Tibial artery (tissue), 4 donors: ENCODE data around the gene ALDH1B1.
"Not testable (repeated sequence)": the region's sequence is repeated elsewhere in the genome, so short reads cannot be mapped to it uniquely, and the experiment has no call there.

Experiments
- DNase-seq, 2 donors: peaks; one replicate each; pipeline ENCODE4 v3.0.0-alpha.2; 2019
- H3K27ac ChIP-seq, 2 donors: fragments of 200-600 bp; sonication (generic) in 1 of 2; 1 replicate in 1 of 2; 2 replicates in 1 of 2; pipeline ENCODE4 v1.5.1; 2018 to 2019; ENCODE audit warnings: mild to moderate bottlenecking in 1 of 2
- H3K27me3 ChIP-seq, 2 donors: fragments of 200-600 bp; sonication (generic) in 1 of 2; one replicate each; pipeline versions ENCODE4 v1.5.1 to v1.6.0; 2016 to 2019
- H3K36me3 ChIP-seq, 3 donors: fragments of 200-600 bp; sonication (generic) in 2 of 3; one replicate each; pipeline ENCODE4 v1.5.1; 2016 to 2019; ENCODE audit warnings: mild to moderate bottlenecking in 2 of 3
- H3K4me1 ChIP-seq, 4 donors: fragments of 200-600 bp; sonication (generic) in 2 of 4; 1 replicate in 3 of 4; 2 replicates in 1 of 4; pipeline ENCODE4 v1.5.1; 2016 to 2019
- H3K4me3 ChIP-seq, 2 donors: fragments of 200-600 bp; sonication (generic) in 1 of 2; 1 replicate in 1 of 2; 2 replicates in 1 of 2; pipeline ENCODE4 v1.5.1; 2018 to 2019; ENCODE audit warnings: mild to moderate bottlenecking in 2 of 2
- H3K9me3 ChIP-seq, 3 donors: fragments of 200-600 bp; sonication (generic) in 1 of 3; one replicate each; pipeline ENCODE4 v1.5.1; 2016 to 2019
- CTCF ChIP-seq, 2 experiments: fragments of 200-600 bp in 1 of 2; fragments of 450-650 bp in 1 of 2; IDR thresholded peaks; one replicate each; pipeline ENCODE4 v1.5.1; 2017 to 2019; ENCODE audit warnings: antibody characterized with exemption in 2 of 2, mild to moderate bottlenecking in 1 of 2, moderate library complexity in 1 of 2
- intact Hi-C: fragments of 100-400 bp; cut with DNase I; formaldehyde crosslinking; loops from one replicate; pipeline ENCODE4 v1.15.0; 2023; ENCODE audit warnings: low total_unique reads

Gene ALDH1B1

DNA sequence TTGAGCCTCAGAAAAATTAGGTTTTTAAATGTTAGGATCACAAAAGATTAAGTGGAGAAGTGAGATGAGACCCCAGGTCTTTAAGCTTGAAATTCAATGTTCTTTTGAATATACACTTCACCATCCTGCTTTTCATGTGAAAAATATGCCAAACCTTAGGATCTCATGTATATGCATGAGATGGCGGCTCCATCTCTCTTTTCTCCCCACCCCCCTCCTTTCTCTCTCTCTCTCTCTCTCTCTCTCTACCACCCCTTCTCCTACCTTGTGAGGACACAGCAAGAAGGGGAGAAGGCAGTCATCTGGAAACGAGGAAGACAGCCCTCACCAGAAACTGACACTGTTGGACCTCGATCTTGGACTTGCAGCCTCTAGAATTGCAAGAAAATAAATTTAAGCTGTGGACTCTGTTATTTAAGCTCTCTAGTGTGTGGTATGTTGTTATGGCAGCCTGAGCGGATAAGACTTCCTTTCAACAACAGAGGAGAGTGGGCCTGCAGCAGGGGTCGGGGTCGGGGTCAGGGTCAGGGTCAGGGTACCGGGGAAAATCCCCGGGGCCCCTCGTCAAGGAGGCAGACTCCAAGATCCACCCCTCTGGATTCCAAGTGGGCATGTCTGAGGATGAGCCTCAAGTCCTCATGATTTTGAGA, 16.4 kb upstream of the ALDH1B1 start:
- intact Hi-C loops: no loop called here
- Histone ChIP-seq H3K27ac (peak overlapping the region; percentile 85 to 97), H3K4me3 (no peak overlapping the region), H3K4me1 (peaks cover 0 to 41% (median 19%) of the 10 kb centered on the region in 4 donors), H3K27me3 (no peaks in the 10 kb centered on the region), H3K9me3 (no peaks in the 10 kb centered on the region), H3K36me3 (no peaks in the 10 kb centered on the region)
- peak in 1 of 2 donors; percentile 41 for DNase-seq
- TF ChIP-seq CTCF (IDR thresholded peaks at IDR 0.05): no peak

- peak in 1 of 2 donors; percentile 64 for DNase-seq
- H3K36me3 ChIP-seq, intact Hi-C loops, H3K4me3 ChIP-seq, H3K27me3 ChIP-seq, H3K9me3 ChIP-seq: not testable (repeated sequence)
- Histone ChIP-seq H3K4me1 (peaks cover 0 to 54% (median 33%) of the 10 kb centered on the region in 4 donors), H3K27ac (peak overlapping the region; percentile 85 to 97)
These were observed 15.0 kb upstream of the ALDH1B1 start for GRCh38 chr9:38377336-38378083.

- Histone ChIP-seq H3K36me3 (no peaks in the 10 kb centered on the region), H3K4me3 (no peak overlapping the region), H3K9me3 (no peaks in the 10 kb centered on the region), H3K27me3 (no peaks in the 10 kb centered on the region), H3K4me1 (peaks cover 0 to 80% (median 49%) of the 10 kb centered on the region in 4 donors), H3K27ac (peak overlapping the region; percentile 91 to 97)
- no peak for TF ChIP-seq CTCF (IDR thresholded peaks at IDR 0.05)
- no peak for DNase-seq
- intact Hi-C loops: no loop called here
These were observed 12.2 kb upstream of the ALDH1B1 start for GRCh38 chr9:38380230-38380871.

GRCh38 chr9:38380872-38381534, 11.5 kb upstream of the ALDH1B1 start:
- intact Hi-C loops: no loop called here
- DNase-seq: no peak
- TF ChIP-seq CTCF (IDR thresholded peaks at IDR 0.05): no peak

GRCh38 chr9:38382141-38382540, 10.4 kb upstream of the ALDH1B1 start:
- no peak for TF ChIP-seq CTCF (IDR thresholded peaks at IDR 0.05)
- H3K9me3 ChIP-seq: no peaks in the 10 kb centered on the region
- no peak overlapping the region for H3K4me3 ChIP-seq
- DNase-seq: no peak
- H3K4me1 ChIP-seq: peaks cover 0 to 82% (median 48%) of the 10 kb centered on the region in 4 donors
- H3K27ac ChIP-seq: peak overlapping the region; percentile 91 to 97
- H3K27me3 ChIP-seq: no peaks in the 10 kb centered on the region
- intact Hi-C loops: no loop called here
- H3K36me3 ChIP-seq: no peaks in the 10 kb centered on the region

More at GRCh38 chr9:38380872-38381534, 11.5 kb upstream of the ALDH1B1 start:
- Histone ChIP-seq H3K36me3 (no peaks in the 10 kb centered on the region), H3K9me3 (no peaks in the 10 kb centered on the region), H3K27ac (peak overlapping the region; percentile 91 to 97), H3K4me3 (no peak overlapping the region), H3K27me3 (no peaks in the 10 kb centered on the region), H3K4me1 (peaks cover 0 to 82% (median 55%) of the 10 kb centered on the region in 4 donors)
